HepG2 (cell line): Measurements from ENCODE around the gene SINHCAF. TPM values are rescaled to one million over a fixed set of nuclear protein-coding genes. Genes with fewer than 3 reads are reported as not detected.

ENCODE experiments used
- ARID2 ChIP-seq: sonication (generic); formaldehyde crosslinking; IDR thresholded peaks from 2 replicates; pipeline ENCODE4 v1.8.1; 2022; ENCODE audit warnings: mild to moderate bottlenecking, missing genetic modification reagents, borderline replicate concordance
- ASH2L ChIP-seq: fragments of 300-600, 200-600 bp; sonication (generic); IDR thresholded peaks from 2 replicates; pipeline ENCODE4 v1.7.0; 2017; ENCODE audit warnings: low read depth, mild to moderate bottlenecking, moderate library complexity, mixed read lengths, low read length; ENCODE audit not compliant: insufficient read length
- BCL6 ChIP-seq: IDR thresholded peaks from 2 replicates; pipeline ENCODE4 v1.6.1; 2016; ENCODE audit warnings: missing genetic modification reagents, missing compliant biosample characterization
- EED ChIP-seq: sonication (generic); formaldehyde crosslinking; IDR thresholded peaks from 2 replicates; pipeline ENCODE4 v1.5.0; 2020; ENCODE audit warnings: mild to moderate bottlenecking, missing genetic modification reagents
- FOXP4 ChIP-seq: sonication (generic); formaldehyde crosslinking; IDR thresholded peaks from 2 replicates; pipeline ENCODE4 v1.4.0; 2020; ENCODE audit warnings: missing genetic modification reagents
- GATA4 ChIP-seq: sonication (generic); IDR thresholded peaks from 2 replicates; pipeline ENCODE4 v1.6.1; 2016; ENCODE audit warnings: antibody characterized with exemption, low read depth, borderline replicate concordance
- HNRNPLL ChIP-seq: fragments of 200-400 bp; formaldehyde crosslinking; IDR thresholded peaks from 2 replicates; pipeline ENCODE4 v1.6.1; 2017; ENCODE audit warnings: mild to moderate bottlenecking, low read depth, low read length; ENCODE audit not compliant: poor library complexity, severe bottlenecking
- NAIF1 ChIP-seq: sonication (generic); formaldehyde crosslinking; IDR thresholded peaks from 2 replicates; pipeline ENCODE4 v1.5.0; 2020; ENCODE audit warnings: mild to moderate bottlenecking, missing genetic modification reagents, borderline replicate concordance
- NFRKB ChIP-seq: fragments of 450-650 bp; IDR thresholded peaks from 2 replicates; pipeline ENCODE4 v1.6.1; 2017
- NR0B2 ChIP-seq: sonication (generic); formaldehyde crosslinking; IDR thresholded peaks from 2 replicates; pipeline ENCODE4 v1.4.0; 2020; ENCODE audit warnings: mild to moderate bottlenecking, missing genetic modification reagents
- NR2F2 ChIP-seq: IDR thresholded peaks from 2 replicates; pipeline ENCODE4 v1.6.1; 2012; ENCODE audit warnings: low read depth, inconsistent platforms, borderline replicate concordance
- SAP130 ChIP-seq: IDR thresholded peaks from 2 replicates; pipeline ENCODE4 v1.6.1; 2016; ENCODE audit warnings: low read depth
- SRSF4 ChIP-seq: fragments of 200-400 bp; formaldehyde crosslinking; IDR thresholded peaks from one replicate; pipeline ENCODE4 v1.6.1; 2018; ENCODE audit warnings: mild to moderate bottlenecking, low read depth, low read length, moderate library complexity; ENCODE audit not compliant: poor library complexity, severe bottlenecking
- ZFP36L2 ChIP-seq: sonication (generic); formaldehyde crosslinking; IDR thresholded peaks from 2 replicates; pipeline ENCODE4 v1.4.0; 2020; ENCODE audit warnings: missing genetic modification reagents
- ZFY ChIP-seq: sonication (generic); formaldehyde crosslinking; IDR thresholded peaks from 2 replicates; pipeline ENCODE4 v1.4.0; 2020; ENCODE audit warnings: missing genetic modification reagents
- ZMYM2 ChIP-seq: sonication (generic); formaldehyde crosslinking; IDR thresholded peaks from 2 replicates; pipeline ENCODE4 v1.8.0; 2022; ENCODE audit warnings: mild to moderate bottlenecking, missing genetic modification reagents
- ZNF142 ChIP-seq: sonication (generic); formaldehyde crosslinking; IDR thresholded peaks from 2 replicates; pipeline ENCODE4 v1.4.0; 2020; ENCODE audit warnings: missing genetic modification reagents
- ZNF550 ChIP-seq: sonication (generic); formaldehyde crosslinking; IDR thresholded peaks from 2 replicates; pipeline ENCODE4 v1.4.0; 2020; ENCODE audit warnings: mild to moderate bottlenecking, missing genetic modification reagents, borderline replicate concordance
- ZNF670 ChIP-seq: sonication (generic); formaldehyde crosslinking; IDR thresholded peaks from 2 replicates; pipeline ENCODE4 v1.8.0; 2022; ENCODE audit warnings: mild to moderate bottlenecking, missing genetic modification reagents, borderline replicate concordance
- ZNF703 ChIP-seq: sonication (generic); formaldehyde crosslinking; IDR thresholded peaks from 2 replicates; pipeline ENCODE4 v1.5.1; 2020; ENCODE audit warnings: missing genetic modification reagents, mild to moderate bottlenecking, moderate library complexity, borderline replicate concordance
- ZNF749 ChIP-seq: sonication (generic); formaldehyde crosslinking; IDR thresholded peaks from 2 replicates; pipeline ENCODE4 v1.8.0; 2022; ENCODE audit warnings: mild to moderate bottlenecking, missing genetic modification reagents, moderate library complexity, borderline replicate concordance
- ZSCAN25 ChIP-seq: sonication (generic); formaldehyde crosslinking; IDR thresholded peaks from 2 replicates; pipeline ENCODE4 v1.8.0; 2022; ENCODE audit warnings: mild to moderate bottlenecking, missing genetic modification reagents
- polyA plus RNA-seq, 8 experiments: library from polyadenylated mRNA; depleted of rRNA in 3 of 8; stranded (reverse) in 7 of 8; unstranded in 1 of 8; fragments of >200 nt; fragmentation: Illumina TruSeq in 4 of 8; extraction: Trizol in 4 of 8; gene quantifications; 2 replicates each; pipeline versions ENCODE4 v1.2.1 to v1.2.3, GENCODE V29; 2011 to 2016; ENCODE audit warnings: low read depth in 4 of 8, missing spikeins in 1 of 8, mixed read lengths in 1 of 8; ENCODE audit not compliant: insufficient read depth in 1 of 8
- total RNA-seq, 5 experiments: library from RNA; depleted of rRNA; stranded (reverse); fragments of >200 nt; fragmentation: Illumina TruSeq; extraction: Trizol; gene quantifications; 2 replicates each; pipeline ENCODE4 v1.2.3, GENCODE V29; 2016; ENCODE audit warnings: low read depth in 1 of 5

Gene SINHCAF
- total and polyA plus RNA-seq, 2 of the 13 experiments (the other 11 are each of a cell fraction or from before 2014, with no cell fraction given): 54.6 to 97.8 TPM

GRCh38 chr12:31325877-31326631, at the start of gene SINHCAF (continued):
- 0 out of 2 replicates have a peak, but pooled peaks have one; percentile 40 for TF ChIP-seq NAIF1 (CRISPR knock-in tag)
- peak; percentile 82 for TF ChIP-seq FOXP4
- no peak for TF ChIP-seq EED
- no peak for TF ChIP-seq NFRKB
- TF ChIP-seq ZNF550: no peak
- TF ChIP-seq ZMYM2 (CRISPR knock-in tag): peak; percentile 41; the same call in 1 of the 2 replicates
- TF ChIP-seq SRSF4: no peak
- no peak for TF ChIP-seq ZSCAN25 (CRISPR knock-in tag)
- 0 out of 2 replicates have a peak, but pooled peaks have one; percentile 23 for TF ChIP-seq ARID2 (CRISPR knock-in tag)
- TF ChIP-seq BCL6 (CRISPR knock-in tag): no peak
- peak; percentile 32; the same call in 1 of the 2 replicates for TF ChIP-seq GATA4
- no peak for TF ChIP-seq ZFP36L2 (CRISPR knock-in tag)
- peak; percentile 76 for TF ChIP-seq ASH2L
- TF ChIP-seq ZNF703 (CRISPR knock-in tag): no peak; the same call in 1 of the 2 replicates
- TF ChIP-seq ZFY (CRISPR knock-in tag): peak; percentile 55
- peak; percentile 87 for TF ChIP-seq SAP130 (CRISPR knock-in tag)
- TF ChIP-seq HNRNPLL: peak; percentile 54
- no peak for TF ChIP-seq ZNF670
- TF ChIP-seq ZNF142 (CRISPR knock-in tag): 0 out of 2 replicates have a peak, but pooled peaks have one; percentile 8
- no peak for TF ChIP-seq ZNF749 (CRISPR knock-in tag)
- TF ChIP-seq NR2F2: peak; percentile 40; the same call in 1 of the 2 replicates
- no peak for TF ChIP-seq NR0B2 (CRISPR knock-in tag)
